Suprapubic skin (tissue), 4 donors: ENCODE data around the gene LDB2.

Experiments used
- CTCF ChIP-seq, 2 donors: fragments of 200-600 bp in 1 of 2; fragments of 450-650 bp in 1 of 2; sonication (generic) in 1 of 2; IDR thresholded peaks; one replicate each; pipeline ENCODE4 v1.5.1; 2016 to 2019; ENCODE audit warnings: antibody characterized with exemption in 2 of 2, mild to moderate bottlenecking in 1 of 2, moderate library complexity in 1 of 2
- EP300 ChIP-seq: sonication (generic); formaldehyde crosslinking; IDR thresholded peaks from one replicate; pipeline ENCODE4 v1.6.1; 2017; ENCODE audit warnings: antibody characterized with exemption
- POLR2A ChIP-seq, 2 donors: fragments of 450-650 bp; IDR thresholded peaks; one replicate each; pipeline ENCODE4 v1.6.1; 2017; ENCODE audit warnings: antibody characterized with exemption in 2 of 2, mild to moderate bottlenecking in 2 of 2, moderate library complexity in 2 of 2
- POLR2AphosphoS5 ChIP-seq, 3 donors: sonication (generic); formaldehyde crosslinking; IDR thresholded peaks; one replicate each; pipeline ENCODE4 v1.6.1; 2017; ENCODE audit warnings: antibody characterized with exemption in 3 of 3

GRCh38 chr4:16758816-16759215 lies 139.6 kb downstream of the LDB2 start:
- TF ChIP-seq POLR2A (IDR thresholded peaks at IDR 0.05) (no peak), CTCF (IDR thresholded peaks at IDR 0.05) (no peak), POLR2AphosphoS5 (IDR thresholded peaks at IDR 0.05) (no peak), EP300 (no peak)
